Esophagus squamous epithelium (tissue), 5 donors: ENCODE results near the gene ODAD3. TPM values are rescaled to one million over a fixed set of nuclear protein-coding genes. Genes with fewer than 3 reads are reported as not detected.

Experiments
- DNase-seq: peaks from one replicate; lab custom pipeline; 2025; lab: John Stamatoyannopoulos, UW
- H3K27ac ChIP-seq, 4 donors: fragments of 200-600 bp; sonication (generic); one replicate each; pipeline ENCODE4 v1.5.1; 2016 to 2019; ENCODE audit warnings: mild to moderate bottlenecking in 1 of 4
- H3K27me3 ChIP-seq, 4 donors: fragments of 200-600 bp; sonication (generic); 1 replicate in 3 of 4; 2 replicates in 1 of 4; pipeline versions ENCODE4 v1.5.1 to v1.6.0; 2017 to 2021; ENCODE audit warnings: antibody characterized with exemption in 1 of 4
- H3K36me3 ChIP-seq, 3 donors: fragments of 200-600 bp; sonication (generic); one replicate each; pipeline ENCODE4 v1.5.1; 2016 to 2019
- H3K4me1 ChIP-seq, 3 donors: fragments of 200-600 bp; sonication (generic); one replicate each; pipeline ENCODE4 v1.5.1; 2017 to 2019
- H3K4me3 ChIP-seq, 4 donors: fragments of 200-600 bp; sonication (generic); 1 replicate in 3 of 4; 2 replicates in 1 of 4; pipeline ENCODE4 v1.5.1; 2016 to 2019; ENCODE audit warnings: mild to moderate bottlenecking in 2 of 4, moderate library complexity in 1 of 4
- H3K9me3 ChIP-seq, 3 donors: fragments of 200-600 bp; sonication (generic); one replicate each; pipeline ENCODE4 v1.5.1; 2016 to 2019
- POLR2A ChIP-seq, 4 donors: fragments of 450-650 bp; IDR thresholded peaks; one replicate each; pipeline ENCODE4 v1.6.1; 2017; ENCODE audit warnings: antibody characterized with exemption in 4 of 4, mild to moderate bottlenecking in 4 of 4, moderate library complexity in 3 of 4
- WGBS, 2 donors: methylation state at CpG; one replicate each; pipeline ENCODE4 v1.1.5; 2018; 5-methylcytosine and 5-hydroxymethylcytosine counted together
- intact Hi-C: fragments of 100-400 bp; cut with DNase I; formaldehyde crosslinking; loops from one replicate; pipeline ENCODE4 v1.15.0; 2022
- total RNA-seq, 4 donors: library from RNA; depleted of rRNA; stranded (reverse); fragments of >200 nt; gene quantifications; one replicate each; pipeline ENCODE4 v1.1.0, GENCODE V29; 2016
- TF ChIP-seq, protein P1 (sequence below), 6 experiments: fragments of 450-650 bp in 4 of 6; fragments of 200-600 bp in 2 of 6; sonication (generic) in 2 of 6; IDR thresholded peaks; one replicate each; pipeline ENCODE4 v1.5.1; 2016 to 2019; ENCODE audit warnings: antibody characterized with exemption in 6 of 6, mild to moderate bottlenecking in 4 of 6, moderate library complexity in 4 of 6
- donor health status: DM: yes; HTN: yes; CAD: no.

ODAD3 gene
- total RNA-seq, 4 donors from 2014 or later, result 0.19 to 8.8 TPM; not detected in 2

- Histone ChIP-seq H3K27ac (no peak overlapping the region), H3K9me3 (no peaks in the 10 kb centered on the region), H3K36me3 (peaks cover 45 to 98% (median 55%) of the 10 kb centered on the region in 3 donors), H3K4me3 (no peak overlapping the region), H3K4me1 (peaks cover 0 to 14% (median 0%) of the 10 kb centered on the region in 3 donors), H3K27me3 (no peaks in the 10 kb centered on the region)
- TF ChIP-seq, protein P1, sequence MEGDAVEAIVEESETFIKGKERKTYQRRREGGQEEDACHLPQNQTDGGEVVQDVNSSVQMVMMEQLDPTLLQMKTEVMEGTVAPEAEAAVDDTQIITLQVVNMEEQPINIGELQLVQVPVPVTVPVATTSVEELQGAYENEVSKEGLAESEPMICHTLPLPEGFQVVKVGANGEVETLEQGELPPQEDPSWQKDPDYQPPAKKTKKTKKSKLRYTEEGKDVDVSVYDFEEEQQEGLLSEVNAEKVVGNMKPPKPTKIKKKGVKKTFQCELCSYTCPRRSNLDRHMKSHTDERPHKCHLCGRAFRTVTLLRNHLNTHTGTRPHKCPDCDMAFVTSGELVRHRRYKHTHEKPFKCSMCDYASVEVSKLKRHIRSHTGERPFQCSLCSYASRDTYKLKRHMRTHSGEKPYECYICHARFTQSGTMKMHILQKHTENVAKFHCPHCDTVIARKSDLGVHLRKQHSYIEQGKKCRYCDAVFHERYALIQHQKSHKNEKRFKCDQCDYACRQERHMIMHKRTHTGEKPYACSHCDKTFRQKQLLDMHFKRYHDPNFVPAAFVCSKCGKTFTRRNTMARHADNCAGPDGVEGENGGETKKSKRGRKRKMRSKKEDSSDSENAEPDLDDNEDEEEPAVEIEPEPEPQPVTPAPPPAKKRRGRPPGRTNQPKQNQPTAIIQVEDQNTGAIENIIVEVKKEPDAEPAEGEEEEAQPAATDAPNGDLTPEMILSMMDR (IDR thresholded peaks at IDR 0.05), result no peak
- no peak for TF ChIP-seq POLR2A (IDR thresholded peaks at IDR 0.05)
- DNase-seq, result no peak
- intact Hi-C loops, result loop anchor here (10.0 kb wide), 1 partner anchor 151 kb away; the partner anchor contains the start of gene TSPAN16
- WGBS, 2 donors, result 86 to 87% methylated on average over 7 to 9 of the region's 14 CpGs
Observed at GRCh38 chr19:11446271-11446651, 11.3 kb upstream of the ODAD3 start.

- Histone ChIP-seq H3K4me3 (no peak overlapping the region), H3K27ac (no peak overlapping the region), H3K36me3 (peaks cover 52 to 100% (median 60%) of the 10 kb centered on the region in 3 donors), H3K4me1 (peaks cover 0 to 14% (median 0%) of the 10 kb centered on the region in 3 donors), H3K27me3 (no peaks in the 10 kb centered on the region), H3K9me3 (no peaks in the 10 kb centered on the region)
- 79 to 97% methylated on average over 3 to 7 of the region's 13 CpGs for WGBS, 2 donors
- TF ChIP-seq, protein P1 (IDR thresholded peaks at IDR 0.05), result no peak
- TF ChIP-seq POLR2A (IDR thresholded peaks at IDR 0.05), result no peak
- intact Hi-C loops, result loop anchor here (10.0 kb wide), 1 partner anchor 150 kb away; the partner anchor contains the start of gene TSPAN16
- no peak for DNase-seq
Observed at GRCh38 chr19:11445141-11445540, 10.2 kb upstream of the ODAD3 start.

DNA sequence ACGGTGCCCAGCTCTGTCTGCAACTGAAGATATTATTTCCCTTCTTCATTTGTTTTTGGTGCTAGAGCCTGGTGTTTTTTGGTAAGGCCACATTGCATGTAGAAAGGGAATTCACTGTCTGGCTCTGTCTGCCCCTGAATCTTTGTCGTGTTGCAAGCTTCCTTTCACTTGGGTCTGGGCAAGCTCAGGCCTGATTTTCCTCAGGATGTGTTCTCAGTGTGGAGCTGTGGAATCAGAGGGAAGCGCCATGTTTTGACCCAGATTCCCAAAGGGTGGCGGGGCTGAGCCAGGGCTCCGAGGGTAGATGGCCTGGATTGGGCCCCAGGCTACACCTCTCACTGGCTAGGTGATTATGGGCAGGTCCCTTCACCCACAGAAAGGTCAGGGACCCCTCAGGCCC, 9.1 kb upstream of the ODAD3 start:
- Histone ChIP-seq H3K27ac (peak overlapping the region in 2 of 4 donors; percentile 9 to 23), H3K4me1 (peaks cover 0 to 14% (median 0%) of the 10 kb centered on the region in 3 donors), H3K4me3 (no peak overlapping the region), H3K36me3 (peaks cover 49 to 100% (median 59%) of the 10 kb centered on the region in 3 donors), H3K9me3 (no peaks in the 10 kb centered on the region), H3K27me3 (no peaks in the 10 kb centered on the region)
- DNase-seq, result no peak
- intact Hi-C loops, result loop anchor here (10.0 kb wide), 1 partner anchor 149 kb away; the partner anchor contains the start of gene TSPAN16
- WGBS, 2 donors, result 31 to 67% methylated on average over 3 of the region's 5 CpGs
- TF ChIP-seq POLR2A (IDR thresholded peaks at IDR 0.05), result no peak
- TF ChIP-seq, protein P1 (IDR thresholded peaks at IDR 0.05), result no peak

GRCh38 chr19:11437955-11438354, 3.0 kb upstream of the ODAD3 start:
- peaks cover 19 to 65% (median 47%) of the 10 kb centered on the region in 3 donors for H3K36me3 ChIP-seq
- no peak for DNase-seq
- intact Hi-C loops, result no loop called here
- peaks cover 14 to 27% (median 19%) of the 10 kb centered on the region in 3 donors for H3K4me1 ChIP-seq
- H3K9me3 ChIP-seq, result no peaks in the 10 kb centered on the region
- no peaks in the 10 kb centered on the region for H3K27me3 ChIP-seq
- no peak overlapping the region for H3K27ac ChIP-seq
- no peak for TF ChIP-seq POLR2A (IDR thresholded peaks at IDR 0.05)
- TF ChIP-seq, protein P1 (IDR thresholded peaks at IDR 0.05), result no peak
- no peak overlapping the region for H3K4me3 ChIP-seq
- WGBS, 2 donors, result 91 to 94% methylated on average over 7 to 8 of the region's 9 CpGs

DNA sequence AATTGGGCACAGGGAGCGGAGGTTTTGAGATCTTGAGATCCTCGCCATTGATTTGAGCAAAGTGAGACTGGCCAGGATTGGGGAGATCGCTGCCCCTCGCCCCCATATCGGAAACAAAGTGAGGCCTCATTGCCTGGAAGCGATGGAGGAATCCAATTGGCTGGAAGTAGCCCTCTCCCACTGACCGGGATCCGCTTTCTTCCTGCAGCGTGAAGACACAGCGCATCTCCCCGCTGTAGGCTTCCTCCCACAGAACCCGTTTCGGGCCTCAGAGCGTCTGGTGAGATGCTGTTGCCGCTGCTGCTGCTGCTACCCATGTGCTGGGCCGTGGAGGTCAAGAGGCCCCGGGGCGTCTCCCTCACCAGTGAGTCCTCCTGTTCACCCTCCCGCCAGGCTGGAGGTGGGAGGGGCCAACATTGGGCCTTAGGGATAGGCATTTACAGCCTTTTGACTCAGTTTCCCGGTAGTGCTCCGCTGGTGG, 952 bp upstream of the ODAD3 start:
- Histone ChIP-seq H3K27me3 (no peaks in the 10 kb centered on the region), H3K27ac (peak overlapping the region; percentile 80 to 87 (median 85)), H3K9me3 (no peaks in the 10 kb centered on the region), H3K4me3 (peak overlapping the region; percentile 61 to 93 (median 82)), H3K4me1 (peaks cover 14 to 27% (median 19%) of the 10 kb centered on the region in 3 donors), H3K36me3 (peaks cover 10 to 44% (median 30%) of the 10 kb centered on the region in 3 donors)
- TF ChIP-seq, protein P1 (IDR thresholded peaks at IDR 0.05), result no peak
- TF ChIP-seq POLR2A (IDR thresholded peaks at IDR 0.05), result no peak
- intact Hi-C loops, result no loop called here
- DNase-seq, result peak; percentile 20
- WGBS, 2 donors, result 0% methylated on average over 5 to 6 of the region's 21 CpGs
